OCI-LY1 (cell line): ENCODE measurements around the gene AMOT.

Source experiments
- H2AFZ ChIP-seq: fragments of 200-600 bp; sonication (generic), shearing (Covaris generic); 2 replicates; pipeline ENCODE4 v1.6.0; 2014; ENCODE audit warnings: antibody characterized with exemption, mild to moderate bottlenecking, low read length
- H3F3A ChIP-seq: fragments of 200-600 bp; sonication (generic), shearing (Covaris generic); 2 replicates; pipeline ENCODE4 v1.6.0; 2014; ENCODE audit warnings: mild to moderate bottlenecking, antibody characterized with exemption, low read length, moderate library complexity; ENCODE audit not compliant: insufficient read depth
- H3K27ac ChIP-seq: fragments of 200-600 bp; sonication (generic); 2 replicates; pipeline ENCODE4 v1.5.1; 2014; ENCODE audit warnings: low read length, mixed run types, mild to moderate bottlenecking, low read depth; ENCODE audit not compliant: poor library complexity, severe bottlenecking
- H3K27me3 ChIP-seq: fragments of 200-600 bp; sonication (generic); 2 replicates; pipeline ENCODE4 v1.6.0; 2014; ENCODE audit warnings: antibody characterized with exemption, mild to moderate bottlenecking, low read length, moderate library complexity; ENCODE audit not compliant: insufficient read depth
- H3K36me3 ChIP-seq: fragments of 200-600 bp; sonication (generic); 2 replicates; pipeline ENCODE4 v1.6.1; 2014; ENCODE audit warnings: mild to moderate bottlenecking, antibody characterized with exemption, low read length, moderate library complexity, mixed read lengths; ENCODE audit not compliant: insufficient read depth
- H3K4me1 ChIP-seq: fragments of 200-600 bp; sonication (generic); 2 replicates; pipeline ENCODE4 v1.5.1; 2014; ENCODE audit warnings: mild to moderate bottlenecking, low read length, moderate library complexity; ENCODE audit not compliant: insufficient read depth, severe bottlenecking
- H3K4me2 ChIP-seq: fragments of 200-600 bp; sonication (generic), shearing (Covaris generic); 2 replicates; pipeline ENCODE4 v1.6.1; 2014; ENCODE audit warnings: low read length
- H3K4me3 ChIP-seq: fragments of 200-600 bp; sonication (generic); 2 replicates; pipeline ENCODE4 v1.5.1; 2014; ENCODE audit warnings: low read length, low read depth, mild to moderate bottlenecking, mixed read lengths; ENCODE audit not compliant: poor library complexity, severe bottlenecking
- H3K79me2 ChIP-seq: fragments of 200-600 bp; shearing (Covaris generic); 2 replicates; pipeline ENCODE4 v1.6.1; 2016; ENCODE audit warnings: mixed run types, low read length, mixed read lengths; ENCODE audit not compliant: insufficient read depth
- H3K9ac ChIP-seq: fragments of 200-600 bp; sonication (generic), shearing (Covaris generic); 2 replicates; pipeline ENCODE4 v1.6.1; 2014; ENCODE audit warnings: mild to moderate bottlenecking, low read length, mixed read lengths
- H3K9me2 ChIP-seq: fragments of 200-600 bp; sonication (generic), shearing (Covaris generic); 2 replicates; pipeline ENCODE4 v1.6.1; 2014; ENCODE audit warnings: low read depth, mild to moderate bottlenecking, low read length, mixed read lengths
- H3K9me3 ChIP-seq: fragments of 200-600 bp; shearing (Covaris generic); 2 replicates; pipeline ENCODE4 v1.6.1; 2014; ENCODE audit warnings: low read length, mixed read lengths
- H4K20me1 ChIP-seq: fragments of 200-600 bp; sonication (generic), shearing (Covaris generic); 2 replicates; pipeline ENCODE4 v1.6.0; 2016; ENCODE audit warnings: mild to moderate bottlenecking, low read length; ENCODE audit not compliant: insufficient read depth
- EZH2 ChIP-seq: fragments of 200-600 bp; sonication (generic), shearing (Covaris generic); IDR thresholded peaks from 2 replicates; pipeline ENCODE4 v1.8.0; 2017; ENCODE audit warnings: borderline replicate concordance, mixed run types, mild to moderate bottlenecking, antibody characterized with exemption, low read length, moderate library complexity, mixed read lengths
- TF ChIP-seq, protein P1 (sequence below): fragments of 200-600 bp; sonication (generic), shearing (Covaris generic); IDR thresholded peaks from 2 replicates; pipeline ENCODE4 v1.5.1; 2017; ENCODE audit warnings: mild to moderate bottlenecking, antibody characterized with exemption, low read length, moderate library complexity, mixed read lengths

Gene AMOT

DNA sequence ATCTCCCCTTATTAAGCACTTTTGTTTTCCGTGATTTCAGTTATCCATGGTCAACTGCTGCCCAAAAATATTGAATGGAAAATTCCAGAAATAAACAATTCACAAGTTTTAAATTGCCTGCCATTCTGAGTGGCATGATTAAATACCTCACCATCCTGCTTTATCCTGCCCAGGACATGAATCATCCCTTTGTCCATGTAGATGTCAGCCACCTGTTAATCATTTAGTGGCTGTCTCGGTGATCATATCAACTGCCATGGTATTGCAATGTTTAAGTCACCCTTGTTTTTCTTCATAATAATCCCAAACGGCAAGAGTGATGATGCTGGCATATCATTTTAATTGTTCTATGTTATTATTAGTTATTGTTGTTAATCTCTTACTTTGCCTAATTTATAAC, 81.1 kb downstream of the AMOT start:
- H2AFZ ChIP-seq, result no peak overlapping the region
- H3K9ac ChIP-seq, result no peak overlapping the region
- no peak overlapping the region for H3K4me2 ChIP-seq
- no peaks in the 10 kb centered on the region for H3K79me2 ChIP-seq
- TF ChIP-seq, protein P1, sequence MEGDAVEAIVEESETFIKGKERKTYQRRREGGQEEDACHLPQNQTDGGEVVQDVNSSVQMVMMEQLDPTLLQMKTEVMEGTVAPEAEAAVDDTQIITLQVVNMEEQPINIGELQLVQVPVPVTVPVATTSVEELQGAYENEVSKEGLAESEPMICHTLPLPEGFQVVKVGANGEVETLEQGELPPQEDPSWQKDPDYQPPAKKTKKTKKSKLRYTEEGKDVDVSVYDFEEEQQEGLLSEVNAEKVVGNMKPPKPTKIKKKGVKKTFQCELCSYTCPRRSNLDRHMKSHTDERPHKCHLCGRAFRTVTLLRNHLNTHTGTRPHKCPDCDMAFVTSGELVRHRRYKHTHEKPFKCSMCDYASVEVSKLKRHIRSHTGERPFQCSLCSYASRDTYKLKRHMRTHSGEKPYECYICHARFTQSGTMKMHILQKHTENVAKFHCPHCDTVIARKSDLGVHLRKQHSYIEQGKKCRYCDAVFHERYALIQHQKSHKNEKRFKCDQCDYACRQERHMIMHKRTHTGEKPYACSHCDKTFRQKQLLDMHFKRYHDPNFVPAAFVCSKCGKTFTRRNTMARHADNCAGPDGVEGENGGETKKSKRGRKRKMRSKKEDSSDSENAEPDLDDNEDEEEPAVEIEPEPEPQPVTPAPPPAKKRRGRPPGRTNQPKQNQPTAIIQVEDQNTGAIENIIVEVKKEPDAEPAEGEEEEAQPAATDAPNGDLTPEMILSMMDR, result no peak
- no peak for TF ChIP-seq EZH2
- no peaks in the 10 kb centered on the region for H3F3A ChIP-seq
- H3K4me1 ChIP-seq, result no peaks in the 10 kb centered on the region
- no peak overlapping the region for H3K27ac ChIP-seq
- no peaks in the 10 kb centered on the region for H3K27me3 ChIP-seq
- no peaks in the 10 kb centered on the region for H3K9me2 ChIP-seq
- no peak overlapping the region for H3K4me3 ChIP-seq
- no peaks in the 10 kb centered on the region for H4K20me1 ChIP-seq
- H3K9me3 ChIP-seq, result no peaks in the 10 kb centered on the region
- H3K36me3 ChIP-seq, result no peaks in the 10 kb centered on the region

DNA sequence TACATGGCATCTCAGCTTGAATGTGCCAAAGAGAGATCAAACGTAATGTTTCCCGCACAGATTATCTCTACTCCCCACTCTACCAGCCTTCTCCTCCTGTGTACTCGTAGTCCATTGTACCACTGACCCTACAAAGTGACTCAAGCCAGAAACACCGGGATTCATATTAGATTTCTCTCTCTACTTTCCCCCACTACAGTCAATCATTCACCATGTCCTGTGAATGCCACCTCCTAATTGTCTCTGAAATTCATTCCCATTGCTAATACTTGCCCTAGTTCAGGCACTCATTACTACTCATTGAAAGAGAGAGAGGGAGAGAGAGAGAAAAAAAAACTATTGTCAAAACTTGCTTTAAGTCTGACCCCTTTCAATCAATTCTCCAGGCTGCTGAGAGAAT, 82.7 kb downstream of the AMOT start:
- Histone ChIP-seq H3K36me3 (no peaks in the 10 kb centered on the region), H3K4me1 (no peaks in the 10 kb centered on the region), H3F3A (no peaks in the 10 kb centered on the region), H2AFZ (no peak overlapping the region), H3K4me2 (no peak overlapping the region), H3K4me3 (no peak overlapping the region), H3K27me3 (no peaks in the 10 kb centered on the region), H3K9ac (no peak overlapping the region), H4K20me1 (no peaks in the 10 kb centered on the region), H3K9me3 (no peaks in the 10 kb centered on the region), H3K9me2 (no peaks in the 10 kb centered on the region), H3K27ac (no peak overlapping the region), H3K79me2 (no peaks in the 10 kb centered on the region)
- TF ChIP-seq, protein P1, result no peak
- no peak for TF ChIP-seq EZH2

DNA sequence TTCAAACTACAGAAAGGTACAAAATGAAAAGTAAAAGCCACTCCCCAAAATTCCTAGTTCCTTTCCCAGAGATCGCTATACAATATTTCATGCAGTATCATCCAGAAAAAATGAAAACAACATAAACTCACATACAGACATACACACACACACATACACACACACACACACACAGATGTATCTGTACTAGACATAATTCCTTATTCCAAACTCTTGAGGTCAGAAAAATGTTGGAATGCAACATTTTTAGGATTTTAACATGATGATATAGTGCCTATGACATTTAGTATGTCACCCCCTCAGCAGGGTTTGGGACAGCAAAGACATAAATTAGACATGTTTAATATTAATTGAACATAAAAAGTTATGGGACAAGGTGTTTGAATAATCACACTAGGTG, 87.5 kb downstream of the AMOT start:
- no peak overlapping the region for H3K4me3 ChIP-seq
- no peaks in the 10 kb centered on the region for H3K79me2 ChIP-seq
- no peaks in the 10 kb centered on the region for H3K36me3 ChIP-seq
- no peaks in the 10 kb centered on the region for H3K9me2 ChIP-seq
- TF ChIP-seq, protein P1, result no peak
- TF ChIP-seq EZH2, result no peak
- H3K4me1 ChIP-seq, result no peaks in the 10 kb centered on the region
- no peak overlapping the region for H3K9ac ChIP-seq
- H3K4me2 ChIP-seq, result no peak overlapping the region
- no peaks in the 10 kb centered on the region for H4K20me1 ChIP-seq
- no peaks in the 10 kb centered on the region for H3K27me3 ChIP-seq
- H3K9me3 ChIP-seq, result no peaks in the 10 kb centered on the region
- no peak overlapping the region for H3K27ac ChIP-seq
- no peak overlapping the region for H2AFZ ChIP-seq
- H3F3A ChIP-seq, result no peaks in the 10 kb centered on the region
